Ishikawa (cell line): ENCODE results near the gene FAM120B.

Experiments used
- CEBPB ChIP-seq: IDR thresholded peaks from 2 replicates; pipeline ENCODE4 v1.6.1; 2012
- CREB1 ChIP-seq: IDR thresholded peaks from 2 replicates; pipeline ENCODE4 v1.6.1; 2012; ENCODE audit warnings: low read depth
- EGR1 ChIP-seq: IDR thresholded peaks from 2 replicates; pipeline ENCODE4 v1.6.1; 2012
- EP300 ChIP-seq: IDR thresholded peaks from 2 replicates; pipeline ENCODE4 v1.6.1; 2012; ENCODE audit warnings: borderline replicate concordance
- FOXM1 ChIP-seq: IDR thresholded peaks from 2 replicates; pipeline ENCODE4 v1.6.1; 2012; ENCODE audit warnings: low read depth, borderline replicate concordance
- MAX ChIP-seq: IDR thresholded peaks from 2 replicates; pipeline ENCODE4 v1.6.1; 2012
- NFIC ChIP-seq: IDR thresholded peaks from 2 replicates; pipeline ENCODE4 v1.6.1; 2012
- RAD21 ChIP-seq: IDR thresholded peaks from 2 replicates; pipeline ENCODE4 v1.6.1; 2012; ENCODE audit warnings: low read depth
- REST ChIP-seq: IDR thresholded peaks from 2 replicates; pipeline ENCODE4 v1.6.1; 2012; ENCODE audit warnings: low read depth, mild to moderate bottlenecking
- TAF1 ChIP-seq: IDR thresholded peaks from 2 replicates; pipeline ENCODE4 v1.6.1; 2012; ENCODE audit warnings: low read depth, mild to moderate bottlenecking
- TCF12 ChIP-seq: IDR thresholded peaks from 2 replicates; pipeline ENCODE4 v1.6.1; 2012; ENCODE audit warnings: low read depth
- TEAD4 ChIP-seq: IDR thresholded peaks from 2 replicates; pipeline ENCODE4 v1.6.1; 2012
- USF1 ChIP-seq: IDR thresholded peaks from 2 replicates; pipeline ENCODE4 v1.6.1; 2012
- YY1 ChIP-seq: IDR thresholded peaks from 2 replicates; pipeline ENCODE4 v1.6.1; 2012; ENCODE audit warnings: low read depth
- ZBTB7A ChIP-seq: IDR thresholded peaks from 2 replicates; pipeline ENCODE4 v1.6.1; 2012; ENCODE audit warnings: low read depth

The FAM120B gene

GRCh38 chr6:170434117-170434820, 127.7 kb downstream of the FAM120B start:
- no peak for TF ChIP-seq RAD21
- TF ChIP-seq NFIC: no peak
- TF ChIP-seq FOXM1: no peak
- TF ChIP-seq ZBTB7A: no peak
- no peak for TF ChIP-seq TAF1
- no peak for TF ChIP-seq CEBPB
- TF ChIP-seq EGR1: no peak
- TF ChIP-seq USF1: no peak
- TF ChIP-seq TCF12: no peak
- no peak for TF ChIP-seq EP300

- TF ChIP-seq CREB1 (no peak), TAF1 (no peak), NFIC (no peak), USF1 (no peak), MAX (no peak), TEAD4 (no peak), RAD21 (no peak), ZBTB7A (no peak), CEBPB (no peak), REST (no peak)
These were observed 128.2 kb downstream of the FAM120B start for GRCh38 chr6:170434821-170435155.

GRCh38 chr6:170435766-170436165, 129.2 kb downstream of the FAM120B start:
- no peak for TF ChIP-seq FOXM1
- TF ChIP-seq YY1: no peak
- TF ChIP-seq TEAD4: no peak
- no peak for TF ChIP-seq CEBPB
- no peak for TF ChIP-seq NFIC
- no peak for TF ChIP-seq ZBTB7A
- no peak for TF ChIP-seq CREB1
- TF ChIP-seq TAF1: no peak
- TF ChIP-seq TCF12: no peak
- TF ChIP-seq RAD21: no peak
- no peak for TF ChIP-seq USF1
- TF ChIP-seq MAX: no peak
- TF ChIP-seq EGR1: no peak
- no peak for TF ChIP-seq REST
- no peak for TF ChIP-seq EP300

GRCh38 chr6:170436209-170436809, 129.8 kb downstream of the FAM120B start:
- TF ChIP-seq YY1 (no peak), CEBPB (no peak), TAF1 (no peak), EGR1 (no peak), TEAD4 (no peak), MAX (no peak)

- TF ChIP-seq CEBPB (no peak), USF1 (no peak), ZBTB7A (no peak), FOXM1 (no peak), RAD21 (no peak), TCF12 (no peak), EP300 (no peak), MAX (no peak), YY1 (no peak), EGR1 (no peak), NFIC (no peak), TEAD4 (no peak), REST (no peak), TAF1 (no peak), CREB1 (no peak)
These were observed 131.3 kb downstream of the FAM120B start for GRCh38 chr6:170437719-170438401.
